H9 (cell line): ENCODE measurements around the gene BIN1. TPM values are rescaled to one million over a fixed set of nuclear protein-coding genes. Genes with fewer than 3 reads are reported as not detected.

ENCODE experiments used
- DNase-seq: peaks from one replicate; pipeline ENCODE4 v3.0.0-alpha.2; 2017
- H2AFZ ChIP-seq: one replicate; pipeline ENCODE4 v1.6.1; 2013; ENCODE audit warnings: mild to moderate bottlenecking, low read length, control low read depth, moderate library complexity
- H2AK5ac ChIP-seq: 2 replicates; pipeline ENCODE4 v1.6.1; 2013; ENCODE audit warnings: low read length, control low read depth, mixed read lengths; ENCODE audit not compliant: insufficient read length
- H2BK120ac ChIP-seq: one replicate; pipeline ENCODE4 v1.6.1; 2013; ENCODE audit warnings: low read depth, mild to moderate bottlenecking, low read length, control low read depth, inconsistent platforms; ENCODE audit not compliant: poor library complexity, severe bottlenecking
- H2BK12ac ChIP-seq: 2 replicates; pipeline ENCODE4 v1.6.1; 2013; ENCODE audit warnings: low read length, control low read depth, mixed read lengths, low read depth; ENCODE audit not compliant: insufficient read length
- H2BK15ac ChIP-seq: 2 replicates; pipeline ENCODE4 v1.6.1; 2013; ENCODE audit warnings: low read depth, low read length, control low read depth
- H2BK20ac ChIP-seq: one replicate; pipeline ENCODE4 v1.6.1; 2013; ENCODE audit warnings: low read depth, mild to moderate bottlenecking, low read length, control low read depth, inconsistent platforms; ENCODE audit not compliant: poor library complexity, severe bottlenecking
- H2BK5ac ChIP-seq: 2 replicates; pipeline ENCODE4 v1.6.1; 2013; ENCODE audit warnings: low read length, control low read depth, mixed read lengths; ENCODE audit not compliant: insufficient read length
- H3K14ac ChIP-seq: 2 replicates; pipeline ENCODE4 v1.6.1; 2013; ENCODE audit warnings: low read length, control low read depth; ENCODE audit not compliant: insufficient read depth
- H3K18ac ChIP-seq: 2 replicates; pipeline ENCODE4 v1.6.1; 2013; ENCODE audit warnings: low read depth, mild to moderate bottlenecking, mixed read lengths, low read length, control low read depth; ENCODE audit not compliant: insufficient read length
- H3K23ac ChIP-seq: 2 replicates; pipeline ENCODE4 v1.6.1; 2013; ENCODE audit warnings: low read length, control low read depth, mixed read lengths, low read depth; ENCODE audit not compliant: insufficient read length
- H3K23me2 ChIP-seq: 2 replicates; pipeline ENCODE4 v1.6.1; 2013; ENCODE audit warnings: low read depth, mild to moderate bottlenecking, mixed read lengths, low read length, control low read depth; ENCODE audit not compliant: insufficient read length, poor library complexity, severe bottlenecking
- H3K27ac ChIP-seq: 2 replicates; pipeline ENCODE4 v1.5.1; 2013; ENCODE audit warnings: low read length, control low read depth, mixed read lengths, low read depth; ENCODE audit not compliant: insufficient read length
- H3K27me3 ChIP-seq: 2 replicates; pipeline ENCODE4 v1.6.1; 2013; ENCODE audit warnings: low read length, control low read depth, inconsistent platforms; ENCODE audit not compliant: insufficient read depth
- H3K4ac ChIP-seq: 2 replicates; pipeline ENCODE4 v1.6.1; 2013; ENCODE audit warnings: low read depth, mild to moderate bottlenecking, control low read depth, inconsistent platforms, low read length, moderate library complexity
- H3K4me1 ChIP-seq: 2 replicates; pipeline ENCODE4 v1.6.1; 2013; ENCODE audit warnings: low read length, control low read depth, inconsistent platforms; ENCODE audit not compliant: insufficient read depth
- H3K4me2 ChIP-seq: 2 replicates; pipeline ENCODE4 v1.6.1; 2013; ENCODE audit warnings: low read length, control low read depth, mixed read lengths; ENCODE audit not compliant: insufficient read length, insufficient read depth
- H3K56ac ChIP-seq: 2 replicates; pipeline ENCODE4 v1.6.1; 2013; ENCODE audit warnings: low read depth, mild to moderate bottlenecking, mixed read lengths, low read length, control low read depth; ENCODE audit not compliant: insufficient read length
- H3K79me1 ChIP-seq: 2 replicates; pipeline ENCODE4 v1.6.1; 2013; ENCODE audit warnings: low read depth, mild to moderate bottlenecking, moderate library complexity, low read length, control low read depth, inconsistent platforms; ENCODE audit not compliant: insufficient read depth, poor library complexity, severe bottlenecking
- H3K79me2 ChIP-seq: 2 replicates; pipeline ENCODE4 v1.6.1; 2013; ENCODE audit warnings: low read length, control low read depth, inconsistent platforms; ENCODE audit not compliant: insufficient read depth
- H3K9ac ChIP-seq: 2 replicates; pipeline ENCODE4 v1.6.1; 2013; ENCODE audit warnings: low read length, control low read depth, mixed read lengths; ENCODE audit not compliant: insufficient read length; ENCODE audit errors: extremely low read depth
- H3K9me3 ChIP-seq: one replicate; pipeline ENCODE4 v1.6.1; 2013; ENCODE audit warnings: low read depth, low read length, inconsistent platforms; ENCODE audit not compliant: control insufficient read depth
- H3T11ph ChIP-seq: one replicate; pipeline ENCODE4 v1.6.1; 2013; ENCODE audit warnings: mild to moderate bottlenecking, low read length, control low read depth, inconsistent platforms
- H4K20me1 ChIP-seq: one replicate; pipeline ENCODE4 v1.6.1; 2013; ENCODE audit not compliant: control insufficient read depth, insufficient read length, insufficient read depth
- H4K5ac ChIP-seq: 2 replicates; pipeline ENCODE4 v1.6.1; 2013; ENCODE audit warnings: low read depth, mild to moderate bottlenecking, mixed read lengths, low read length, control low read depth; ENCODE audit not compliant: insufficient read length
- H4K8ac ChIP-seq: replicated peaks from 2 replicates; pipeline ENCODE4 v1.6.1; 2013; ENCODE audit warnings: low read length, control low read depth, mixed read lengths, low read depth; ENCODE audit not compliant: insufficient read length
- H4K91ac ChIP-seq: 2 replicates; pipeline ENCODE4 v1.6.1; 2013; ENCODE audit warnings: low read depth, mild to moderate bottlenecking, moderate library complexity, mixed read lengths, low read length, control low read depth; ENCODE audit not compliant: insufficient read length
- H3K27ac Mint-ChIP-seq, 3 experiments: 2 replicates in 2 of 3; 3 replicates in 1 of 3; pipeline ENCODE4 v1.8.0; 2020 to 2021; ENCODE audit warnings: mixed read lengths in 3 of 3, mild to moderate bottlenecking in 1 of 3, moderate library complexity in 1 of 3
- H3K27me3 Mint-ChIP-seq: 2 replicates; pipeline ENCODE4 v1.8.0; 2021; ENCODE audit warnings: low read depth, mild to moderate bottlenecking, moderate library complexity, mixed read lengths
- H3K36me3 Mint-ChIP-seq, 3 experiments: 2 replicates in 2 of 3; 3 replicates in 1 of 3; pipeline ENCODE4 v1.8.0; 2020 to 2021; ENCODE audit warnings: low read depth in 3 of 3, mixed read lengths in 3 of 3; ENCODE audit not compliant: insufficient read depth in 1 of 3
- H3K4me1 Mint-ChIP-seq, 2 experiments: 2 replicates each; pipeline ENCODE4 v1.8.0; 2020; ENCODE audit warnings: mixed read lengths in 2 of 2
- H3K4me3 Mint-ChIP-seq, 2 experiments: 2 replicates in 1 of 2; 3 replicates in 1 of 2; pipeline ENCODE4 v1.8.0; 2020 to 2021; ENCODE audit warnings: mild to moderate bottlenecking in 2 of 2, mixed read lengths in 2 of 2, moderate library complexity in 1 of 2
- H3K9me3 Mint-ChIP-seq, 2 experiments: 2 replicates in 1 of 2; 3 replicates in 1 of 2; pipeline ENCODE4 v1.8.0; 2020; ENCODE audit warnings: mild to moderate bottlenecking in 2 of 2, mixed read lengths in 2 of 2, moderate library complexity in 1 of 2
- WGBS: extraction: QIAGEN DNeasy Blood & Tissue Kit; methylation state at CpG from one replicate; pipeline ENCODE4 v1.1.7; 2013; ENCODE audit warnings: missing lambda C conversion rate, low lambda C conversion rate, mixed read lengths; ENCODE audit not compliant: insufficient read length; ENCODE audit errors: extremely low coverage; 5-methylcytosine and 5-hydroxymethylcytosine counted together
- total RNA-seq: library from RNA; stranded (reverse); gene quantifications from 2 replicates; pipeline ENCODE4 v1.2.1, GENCODE V29; 2021
- TF ChIP-seq, protein P1 (sequence below): fragments of 200-600 bp; sonication (generic); conservative IDR thresholded peaks from 3 replicates; pipeline ENCODE4 v1.8.0; 2021; ENCODE audit warnings: antibody characterized with exemption, mild to moderate bottlenecking

BIN1 gene
- total RNA-seq, 1 experiment from 2014 or later: 32.0 TPM

DNA sequence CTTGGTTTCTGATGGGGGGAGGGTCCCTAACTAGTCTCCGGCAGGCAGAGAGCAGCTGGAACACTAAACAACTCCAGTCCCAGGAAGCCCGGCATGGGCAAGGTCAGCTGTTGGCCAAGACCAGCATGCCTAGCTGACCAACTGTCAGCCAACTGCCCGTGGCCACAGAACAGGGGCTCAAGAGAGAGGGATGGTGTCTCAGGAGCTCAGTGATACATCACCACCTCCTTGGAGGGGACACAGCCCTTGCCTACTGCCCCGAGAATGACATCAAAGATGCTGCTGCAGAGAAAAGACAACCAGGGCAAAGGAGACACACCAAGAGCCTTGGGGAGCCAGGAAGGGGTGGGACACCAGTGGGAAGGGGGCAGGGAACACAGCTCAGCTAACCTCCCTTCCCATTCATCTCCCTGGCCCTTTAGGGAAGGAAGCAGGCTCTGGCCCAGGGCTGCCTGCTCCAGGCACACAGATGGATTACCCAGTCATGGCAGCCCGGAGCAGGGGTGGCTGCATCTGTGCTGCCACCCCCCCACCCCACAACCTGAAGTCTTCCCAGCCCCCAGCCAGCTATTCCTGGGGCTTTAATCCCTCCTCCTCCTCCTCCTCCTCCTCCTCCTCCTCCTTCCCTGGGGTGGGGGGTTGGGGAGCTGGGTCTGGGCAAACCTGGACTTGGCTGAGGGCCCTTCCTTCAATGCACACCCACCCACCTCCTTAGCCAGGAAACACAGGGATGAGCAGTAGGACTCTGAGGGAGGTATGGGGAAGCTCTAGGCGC, 1.9 kb downstream of the BIN1 start:
- H2BK12ac ChIP-seq: no peak overlapping the region
- H3K23ac ChIP-seq: no peak overlapping the region
- H3K14ac ChIP-seq: no peak overlapping the region; the same call in 1 of the 2 replicates
- H3K18ac ChIP-seq: no peak overlapping the region
- no peak overlapping the region for H3K56ac ChIP-seq
- TF ChIP-seq, protein P1, sequence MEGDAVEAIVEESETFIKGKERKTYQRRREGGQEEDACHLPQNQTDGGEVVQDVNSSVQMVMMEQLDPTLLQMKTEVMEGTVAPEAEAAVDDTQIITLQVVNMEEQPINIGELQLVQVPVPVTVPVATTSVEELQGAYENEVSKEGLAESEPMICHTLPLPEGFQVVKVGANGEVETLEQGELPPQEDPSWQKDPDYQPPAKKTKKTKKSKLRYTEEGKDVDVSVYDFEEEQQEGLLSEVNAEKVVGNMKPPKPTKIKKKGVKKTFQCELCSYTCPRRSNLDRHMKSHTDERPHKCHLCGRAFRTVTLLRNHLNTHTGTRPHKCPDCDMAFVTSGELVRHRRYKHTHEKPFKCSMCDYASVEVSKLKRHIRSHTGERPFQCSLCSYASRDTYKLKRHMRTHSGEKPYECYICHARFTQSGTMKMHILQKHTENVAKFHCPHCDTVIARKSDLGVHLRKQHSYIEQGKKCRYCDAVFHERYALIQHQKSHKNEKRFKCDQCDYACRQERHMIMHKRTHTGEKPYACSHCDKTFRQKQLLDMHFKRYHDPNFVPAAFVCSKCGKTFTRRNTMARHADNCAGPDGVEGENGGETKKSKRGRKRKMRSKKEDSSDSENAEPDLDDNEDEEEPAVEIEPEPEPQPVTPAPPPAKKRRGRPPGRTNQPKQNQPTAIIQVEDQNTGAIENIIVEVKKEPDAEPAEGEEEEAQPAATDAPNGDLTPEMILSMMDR: no peak
- peaks cover 17% of the 10 kb centered on the region for H3K23me2 ChIP-seq
- no peak overlapping the region for H3K4ac ChIP-seq
- Mint-ChIP-seq H3K9me3 (no peaks in the 10 kb centered on the region; a peak in 1 of 5 replicates), H3K36me3 (peaks cover 0 to 3% (median 0%) of the 10 kb centered on the region in 3 experiments; a peak in 1 of 7 replicates), H3K4me3 (peak overlapping the region; percentile 68 to 75), H3K4me1 (peaks cover 31% of the 10 kb centered on the region in 2 experiments), H3K27ac (no peak overlapping the region), H3K27me3 (peaks cover 7% of the 10 kb centered on the region)
- H4K5ac ChIP-seq: no peak overlapping the region
- no CpG with 5 or more reads among the region's 6 CpGs for WGBS
- no peak overlapping the region for H2BK120ac ChIP-seq
- no peaks in the 10 kb centered on the region for H3K9me3 ChIP-seq
- H3K27me3 ChIP-seq: no peaks in the 10 kb centered on the region
- no peak overlapping the region for H2AK5ac ChIP-seq
- H4K91ac ChIP-seq: no peak overlapping the region
- H3T11ph ChIP-seq: no peak overlapping the region
- peaks cover 4% of the 10 kb centered on the region; the same call in 1 of the 2 replicates for H3K4me1 ChIP-seq
- H4K20me1 ChIP-seq: no peaks in the 10 kb centered on the region
- no peak overlapping the region for H2BK5ac ChIP-seq
- H3K79me1 ChIP-seq: no peaks in the 10 kb centered on the region
- peak; percentile 28 for DNase-seq
- H2BK20ac ChIP-seq: no peak overlapping the region
- no peak overlapping the region for H3K27ac ChIP-seq
- no peak overlapping the region for H2BK15ac ChIP-seq
- no peak overlapping the region for H3K9ac ChIP-seq
- no peak overlapping the region for H2AFZ ChIP-seq
- no peaks in the 10 kb centered on the region; the same call in 1 of the 2 replicates for H3K79me2 ChIP-seq
- H4K8ac ChIP-seq: no peak overlapping the region
- H3K4me2 ChIP-seq: peak overlapping the region; percentile 71
